ENCODE results near the gene CT45A5. TPM values are rescaled to one million over a fixed set of nuclear protein-coding genes. Genes with fewer than 3 reads are reported as not detected.
"Not testable (repeated sequence)": the region's sequence is repeated elsewhere in the genome, so short reads cannot be mapped to it uniquely, and the experiment has no call there.

Gene CT45A5
- total RNA-seq (not detected), polyA plus RNA-seq (not detected)

- H3K4me3 Mint-ChIP-seq; H3K27me3 Mint-ChIP-seq; H3K27me3 ChIP-seq (ENCODE audit: control insufficient read depth, insufficient read depth, low read length); DNase-seq; H3K9me3 Mint-ChIP-seq; H3K27ac Mint-ChIP-seq; H3K4me1 ChIP-seq (ENCODE audit: control insufficient read depth, insufficient read depth, low read length, poor library complexity, severe bottlenecking); H3K36me3 ChIP-seq (ENCODE audit: control insufficient read depth, insufficient read depth, low read length); H3K4me1 Mint-ChIP-seq; H3K27ac ChIP-seq (ENCODE audit: insufficient read depth, low read length, poor library complexity, severe bottlenecking); ATAC-seq (ENCODE audit: low read depth in 2 of 2); H3K4me3 ChIP-seq (ENCODE audit: low read depth, low read length); H3K36me3 Mint-ChIP-seq; H3K9me3 ChIP-seq (ENCODE audit: control insufficient read depth in 2 of 2, low read length in 2 of 2): not testable (repeated sequence)
These were observed at the start of gene CT45A5 for GRCh38 chrX:135785403-135785802. Gene CT45A5 (minus strand): TSS chrX:135785503. CDS start chrX:135781729, 3,774 bp downstream.

GRCh38 chrX:135819912-135820311 lies 34.6 kb upstream of the CT45A5 start, which contains the start of gene CT45A2:
Gene CT45A2 (minus strand): TSS chrX:135820012. CDS start chrX:135816265, 3,747 bp downstream.
- H3K27me3 ChIP-seq (ENCODE audit: control insufficient read depth, insufficient read depth, low read length); H3K9me3 Mint-ChIP-seq; H3K27ac Mint-ChIP-seq; H3K4me1 Mint-ChIP-seq; H3K36me3 ChIP-seq (ENCODE audit: control insufficient read depth, insufficient read depth, low read length); H3K27me3 Mint-ChIP-seq; H3K4me3 Mint-ChIP-seq; H3K4me3 ChIP-seq (ENCODE audit: low read depth, low read length); H3K27ac ChIP-seq (ENCODE audit: insufficient read depth, low read length, poor library complexity, severe bottlenecking); ATAC-seq (ENCODE audit: low read depth in 2 of 2); DNase-seq; H3K36me3 Mint-ChIP-seq; H3K9me3 ChIP-seq (ENCODE audit: control insufficient read depth in 2 of 2, low read length in 2 of 2); H3K4me1 ChIP-seq (ENCODE audit: control insufficient read depth, insufficient read depth, low read length, poor library complexity, severe bottlenecking): not testable (repeated sequence)

- H3K4me3 Mint-ChIP-seq, result not testable (repeated sequence)
These were observed 17.4 kb upstream of the CT45A5 start, which contains the start of gene CT45A6 for GRCh38 chrX:135802687-135803086. Gene CT45A6 (minus strand): TSS chrX:135802787. CDS start chrX:135798993, 3,794 bp downstream.

GRCh38 chrX:135768091-135768490 lies 17.2 kb downstream of the CT45A5 start, which contains the start of gene CT45A3:
Gene CT45A3 (minus strand): TSS chrX:135768191. CDS start chrX:135764444, 3,747 bp downstream.
- not testable (repeated sequence) for H3K4me3 Mint-ChIP-seq; H3K36me3 Mint-ChIP-seq; H3K27ac ChIP-seq (ENCODE audit: insufficient read depth, low read length, poor library complexity, severe bottlenecking); H3K4me3 ChIP-seq (ENCODE audit: low read depth, low read length); H3K9me3 ChIP-seq (ENCODE audit: control insufficient read depth in 2 of 2, low read length in 2 of 2); H3K9me3 Mint-ChIP-seq; H3K27me3 Mint-ChIP-seq; H3K4me1 Mint-ChIP-seq; H3K4me1 ChIP-seq (ENCODE audit: control insufficient read depth, insufficient read depth, low read length, poor library complexity, severe bottlenecking); H3K36me3 ChIP-seq (ENCODE audit: control insufficient read depth, insufficient read depth, low read length); H3K27me3 ChIP-seq (ENCODE audit: control insufficient read depth, insufficient read depth, low read length); H3K27ac Mint-ChIP-seq; ATAC-seq (ENCODE audit: low read depth in 2 of 2); DNase-seq

More at GRCh38 chrX:135802687-135803086, 17.4 kb upstream of the CT45A5 start, which contains the start of gene CT45A6:
- H3K27ac ChIP-seq (ENCODE audit: insufficient read depth, low read length, poor library complexity, severe bottlenecking); ATAC-seq (ENCODE audit: low read depth in 2 of 2); H3K4me1 ChIP-seq (ENCODE audit: control insufficient read depth, insufficient read depth, low read length, poor library complexity, severe bottlenecking); H3K4me1 Mint-ChIP-seq; H3K36me3 Mint-ChIP-seq; H3K9me3 ChIP-seq (ENCODE audit: control insufficient read depth in 2 of 2, low read length in 2 of 2); H3K36me3 ChIP-seq (ENCODE audit: control insufficient read depth, insufficient read depth, low read length); H3K4me3 ChIP-seq (ENCODE audit: low read depth, low read length); DNase-seq; H3K27me3 ChIP-seq (ENCODE audit: control insufficient read depth, insufficient read depth, low read length); H3K27ac Mint-ChIP-seq; H3K9me3 Mint-ChIP-seq; H3K27me3 Mint-ChIP-seq: not testable (repeated sequence)

GRCh38 chrX:135744739-135745138 lies 40.6 kb downstream of the CT45A5 start:
- H3K27me3 ChIP-seq (ENCODE audit: control insufficient read depth, insufficient read depth, low read length); H3K4me1 ChIP-seq (ENCODE audit: control insufficient read depth, insufficient read depth, low read length, poor library complexity, severe bottlenecking); H3K27me3 Mint-ChIP-seq; H3K4me3 Mint-ChIP-seq; H3K9me3 ChIP-seq (ENCODE audit: control insufficient read depth in 2 of 2, low read length in 2 of 2); H3K27ac ChIP-seq (ENCODE audit: insufficient read depth, low read length, poor library complexity, severe bottlenecking); H3K27ac Mint-ChIP-seq; H3K4me1 Mint-ChIP-seq; H3K36me3 Mint-ChIP-seq; H3K4me3 ChIP-seq (ENCODE audit: low read depth, low read length); DNase-seq; H3K9me3 Mint-ChIP-seq; H3K36me3 ChIP-seq (ENCODE audit: control insufficient read depth, insufficient read depth, low read length); ATAC-seq (ENCODE audit: low read depth in 2 of 2): not testable (repeated sequence)

- Histone ChIP-seq H3K36me3 (ENCODE audit: control insufficient read depth, insufficient read depth, low read length) (no peaks in the 10 kb centered on the region), H3K27ac (ENCODE audit: insufficient read depth, low read length, poor library complexity, severe bottlenecking) (no peak overlapping the region), H3K4me1 (ENCODE audit: control insufficient read depth, insufficient read depth, low read length, poor library complexity, severe bottlenecking) (no peaks in the 10 kb centered on the region), H3K9me3 (ENCODE audit: control insufficient read depth in 2 of 2, low read length in 2 of 2) (no peaks in the 10 kb centered on the region), H3K27me3 (ENCODE audit: control insufficient read depth, insufficient read depth, low read length) (no peaks in the 10 kb centered on the region), H3K4me3 (ENCODE audit: low read depth, low read length) (no peak overlapping the region)
- no peak for DNase-seq
- Mint-ChIP-seq H3K36me3 (no peaks in the 10 kb centered on the region), H3K27ac (no peak overlapping the region), H3K9me3 (no peaks in the 10 kb centered on the region), H3K27me3 (no peaks in the 10 kb centered on the region), H3K4me3 (no peak overlapping the region), H3K4me1 (peaks cover 0 to 3% (median 0%) of the 10 kb centered on the region in 4 donors)
- ATAC-seq (ENCODE audit: low read depth in 2 of 2), result no peak
These were observed 44.0 kb downstream of the CT45A5 start for GRCh38 chrX:135741192-135741715.

GRCh38 chrX:135740681-135741149 lies 44.6 kb downstream of the CT45A5 start:
- no peak overlapping the region for H3K27ac Mint-ChIP-seq
- H3K4me3 Mint-ChIP-seq, result no peak overlapping the region
- peaks cover 0 to 3% (median 0%) of the 10 kb centered on the region in 4 donors for H3K4me1 Mint-ChIP-seq
- Histone ChIP-seq H3K4me3 (ENCODE audit: low read depth, low read length) (no peak overlapping the region), H3K27ac (ENCODE audit: insufficient read depth, low read length, poor library complexity, severe bottlenecking) (no peak overlapping the region), H3K9me3 (ENCODE audit: control insufficient read depth in 2 of 2, low read length in 2 of 2) (no peaks in the 10 kb centered on the region), H3K36me3 (ENCODE audit: control insufficient read depth, insufficient read depth, low read length) (no peaks in the 10 kb centered on the region), H3K27me3 (ENCODE audit: control insufficient read depth, insufficient read depth, low read length) (no peaks in the 10 kb centered on the region), H3K4me1 (ENCODE audit: control insufficient read depth, insufficient read depth, low read length, poor library complexity, severe bottlenecking) (no peaks in the 10 kb centered on the region)
- H3K9me3 Mint-ChIP-seq, result no peaks in the 10 kb centered on the region
- no peaks in the 10 kb centered on the region for H3K27me3 Mint-ChIP-seq
- ATAC-seq (ENCODE audit: low read depth in 2 of 2), result no peak
- no peaks in the 10 kb centered on the region for H3K36me3 Mint-ChIP-seq
- peak in 2 of 3 donors; percentile 12 to 43 for DNase-seq

All from CD4-positive, CD25-positive, alpha-beta regulatory T cell (primary cell).